Osteocyte (in vitro differentiated cells): ENCODE measurements around the gene SIK3. TPM values are rescaled to one million over a fixed set of nuclear protein-coding genes. Genes with fewer than 3 reads are reported as not detected.

ENCODE experiments used
- DNase-seq: peaks from one replicate; pipeline ENCODE4 v3.0.0; 2021; ENCODE audit warnings: mixed read lengths; ENCODE audit not compliant: unreplicated experiment; ENCODE audit errors: extremely low spot score
- H3K27ac Mint-ChIP-seq: one replicate; pipeline ENCODE4 v1.8.0; 2021; ENCODE audit warnings: mild to moderate bottlenecking, mixed read lengths; ENCODE audit not compliant: unreplicated experiment
- H3K27me3 Mint-ChIP-seq: one replicate; pipeline ENCODE4 v1.8.0; 2021; ENCODE audit warnings: mixed read lengths; ENCODE audit not compliant: unreplicated experiment
- H3K36me3 Mint-ChIP-seq: one replicate; pipeline ENCODE4 v1.8.0; 2021; ENCODE audit warnings: mixed read lengths; ENCODE audit not compliant: unreplicated experiment
- H3K4me1 Mint-ChIP-seq: one replicate; pipeline ENCODE4 v1.8.0; 2021; ENCODE audit warnings: mixed read lengths; ENCODE audit not compliant: unreplicated experiment
- H3K4me3 Mint-ChIP-seq: one replicate; pipeline ENCODE4 v1.8.0; 2021; ENCODE audit warnings: mild to moderate bottlenecking, moderate library complexity, mixed read lengths; ENCODE audit not compliant: unreplicated experiment
- H3K9me3 Mint-ChIP-seq: one replicate; pipeline ENCODE4 v1.8.0; 2021; ENCODE audit warnings: mixed read lengths; ENCODE audit not compliant: unreplicated experiment
- total RNA-seq: library from RNA; stranded (reverse); gene quantifications from 2 replicates; pipeline ENCODE4 v1.2.1, GENCODE V29; 2021
- TF ChIP-seq, protein P1 (sequence below): fragments of 200-600 bp; sonication (generic); IDR thresholded peaks from 2 replicates; pipeline ENCODE4 v1.5.0; 2021; ENCODE audit warnings: antibody characterized with exemption, mild to moderate bottlenecking, moderate library complexity

Gene SIK3
- total RNA-seq, 1 donor from 2014 or later = 29.5 TPM

DNA sequence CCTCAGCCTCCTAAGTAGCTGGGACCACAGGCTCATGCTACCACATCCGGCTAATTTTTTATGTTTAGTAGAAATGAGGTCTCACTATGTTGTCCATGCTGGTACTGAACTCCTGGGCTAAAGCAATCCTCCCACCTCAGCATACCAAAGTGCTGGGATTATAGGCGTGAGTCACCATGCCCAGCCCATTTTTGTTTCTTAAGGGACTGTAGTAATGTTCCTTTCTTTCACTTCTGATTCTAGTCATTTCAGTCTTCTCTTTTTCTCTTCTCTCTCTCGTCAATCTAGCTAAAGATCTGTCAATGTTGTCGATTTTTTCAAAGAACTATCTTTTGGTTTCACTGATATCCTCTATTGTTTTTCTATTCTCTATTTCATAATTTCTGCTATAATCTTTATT lies 149.8 kb downstream of the SIK3 start:
- TF ChIP-seq, protein P1, sequence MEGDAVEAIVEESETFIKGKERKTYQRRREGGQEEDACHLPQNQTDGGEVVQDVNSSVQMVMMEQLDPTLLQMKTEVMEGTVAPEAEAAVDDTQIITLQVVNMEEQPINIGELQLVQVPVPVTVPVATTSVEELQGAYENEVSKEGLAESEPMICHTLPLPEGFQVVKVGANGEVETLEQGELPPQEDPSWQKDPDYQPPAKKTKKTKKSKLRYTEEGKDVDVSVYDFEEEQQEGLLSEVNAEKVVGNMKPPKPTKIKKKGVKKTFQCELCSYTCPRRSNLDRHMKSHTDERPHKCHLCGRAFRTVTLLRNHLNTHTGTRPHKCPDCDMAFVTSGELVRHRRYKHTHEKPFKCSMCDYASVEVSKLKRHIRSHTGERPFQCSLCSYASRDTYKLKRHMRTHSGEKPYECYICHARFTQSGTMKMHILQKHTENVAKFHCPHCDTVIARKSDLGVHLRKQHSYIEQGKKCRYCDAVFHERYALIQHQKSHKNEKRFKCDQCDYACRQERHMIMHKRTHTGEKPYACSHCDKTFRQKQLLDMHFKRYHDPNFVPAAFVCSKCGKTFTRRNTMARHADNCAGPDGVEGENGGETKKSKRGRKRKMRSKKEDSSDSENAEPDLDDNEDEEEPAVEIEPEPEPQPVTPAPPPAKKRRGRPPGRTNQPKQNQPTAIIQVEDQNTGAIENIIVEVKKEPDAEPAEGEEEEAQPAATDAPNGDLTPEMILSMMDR = no peak
- DNase-seq = no peak
- Mint-ChIP-seq H3K27ac (no peak overlapping the region), H3K9me3 (no peaks in the 10 kb centered on the region), H3K27me3 (no peaks in the 10 kb centered on the region), H3K4me1 (peaks cover 3% of the 10 kb centered on the region), H3K36me3 (peaks cover 19% of the 10 kb centered on the region), H3K4me3 (no peak overlapping the region)

DNA sequence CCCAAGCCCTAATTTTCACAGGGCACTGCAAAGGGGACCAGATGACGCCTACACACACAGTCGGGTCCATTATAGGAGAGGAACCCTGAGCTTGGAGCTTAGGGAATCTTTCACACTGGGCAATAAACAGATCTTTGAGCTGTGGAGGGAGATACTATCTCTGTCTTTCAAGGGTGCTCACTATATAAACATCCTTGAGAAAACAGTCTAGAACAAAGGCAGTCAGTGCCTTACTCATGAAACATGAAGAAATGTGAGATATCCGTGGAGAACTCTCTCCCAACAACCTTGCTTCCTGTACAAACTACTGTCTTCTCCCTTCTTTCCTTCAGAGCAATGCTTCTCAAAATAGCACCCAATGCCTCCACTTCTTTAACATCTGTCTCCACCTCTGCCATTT lies 151.8 kb downstream of the SIK3 start:
- TF ChIP-seq, protein P1 = no peak
- Mint-ChIP-seq H3K36me3 (peaks cover 19% of the 10 kb centered on the region), H3K27me3 (no peaks in the 10 kb centered on the region), H3K27ac (no peak overlapping the region), H3K9me3 (no peaks in the 10 kb centered on the region), H3K4me1 (no peaks in the 10 kb centered on the region), H3K4me3 (no peak overlapping the region)
- DNase-seq = no peak

DNA sequence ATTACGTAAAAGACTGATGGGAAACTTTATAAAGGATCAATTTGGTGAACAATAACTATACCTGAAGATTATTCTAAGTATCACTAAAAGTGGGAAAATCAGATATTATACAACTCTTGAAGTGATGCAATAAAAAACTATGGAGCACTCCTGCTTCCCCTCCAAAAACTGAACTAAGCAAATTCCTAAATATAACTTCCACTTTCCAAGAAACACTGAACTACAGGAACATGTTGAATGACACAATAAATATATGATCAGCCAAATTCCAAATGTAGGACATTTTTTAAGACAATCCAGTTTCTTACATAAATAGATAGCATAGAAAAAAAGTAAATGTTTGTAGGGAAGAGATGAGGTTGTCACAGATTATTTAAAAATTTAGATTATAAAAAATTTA lies 158.7 kb downstream of the SIK3 start:
- no peaks in the 10 kb centered on the region for H3K9me3 Mint-ChIP-seq
- no peaks in the 10 kb centered on the region for H3K4me1 Mint-ChIP-seq
- H3K36me3 Mint-ChIP-seq = peaks cover 8% of the 10 kb centered on the region
- no peaks in the 10 kb centered on the region for H3K27me3 Mint-ChIP-seq
- no peak overlapping the region for H3K27ac Mint-ChIP-seq
- no peak overlapping the region for H3K4me3 Mint-ChIP-seq
- TF ChIP-seq, protein P1 = no peak
- DNase-seq = no peak

DNA sequence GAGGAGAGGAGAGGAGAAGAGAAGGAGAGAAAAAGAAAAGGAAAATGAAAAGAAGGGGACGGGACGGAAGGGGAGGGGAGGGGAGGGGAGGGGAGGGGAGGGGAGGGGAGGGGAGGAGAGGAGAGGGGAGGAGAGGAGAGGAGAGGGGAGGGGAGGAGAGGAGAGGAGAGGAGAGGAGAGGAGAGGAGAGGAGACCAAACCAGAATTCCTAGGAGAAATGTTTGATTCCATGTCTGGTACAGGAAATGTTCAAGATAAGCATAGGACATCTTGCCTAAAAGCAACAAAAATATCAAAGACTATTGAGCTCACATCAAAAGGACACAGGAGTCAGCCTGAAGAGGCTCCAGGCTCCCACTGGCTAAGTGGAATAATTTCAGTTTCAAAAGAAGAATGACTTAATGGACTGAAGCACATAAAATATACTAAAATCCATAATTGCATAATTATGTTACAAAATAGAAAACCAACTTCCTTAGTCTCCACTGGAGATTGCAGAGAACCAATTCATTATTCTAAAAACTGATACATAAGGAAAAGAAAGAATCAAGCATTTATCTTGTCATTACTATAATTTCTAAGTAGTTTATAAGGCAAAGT lies 159.7 kb downstream of the SIK3 start:
- no peaks in the 10 kb centered on the region for H3K27me3 Mint-ChIP-seq
- no peak overlapping the region for H3K27ac Mint-ChIP-seq
- no peak overlapping the region for H3K4me3 Mint-ChIP-seq
- DNase-seq = no peak
- H3K36me3 Mint-ChIP-seq = peaks cover 8% of the 10 kb centered on the region
- no peaks in the 10 kb centered on the region for H3K9me3 Mint-ChIP-seq
- no peaks in the 10 kb centered on the region for H3K4me1 Mint-ChIP-seq
- TF ChIP-seq, protein P1 = no peak

DNA sequence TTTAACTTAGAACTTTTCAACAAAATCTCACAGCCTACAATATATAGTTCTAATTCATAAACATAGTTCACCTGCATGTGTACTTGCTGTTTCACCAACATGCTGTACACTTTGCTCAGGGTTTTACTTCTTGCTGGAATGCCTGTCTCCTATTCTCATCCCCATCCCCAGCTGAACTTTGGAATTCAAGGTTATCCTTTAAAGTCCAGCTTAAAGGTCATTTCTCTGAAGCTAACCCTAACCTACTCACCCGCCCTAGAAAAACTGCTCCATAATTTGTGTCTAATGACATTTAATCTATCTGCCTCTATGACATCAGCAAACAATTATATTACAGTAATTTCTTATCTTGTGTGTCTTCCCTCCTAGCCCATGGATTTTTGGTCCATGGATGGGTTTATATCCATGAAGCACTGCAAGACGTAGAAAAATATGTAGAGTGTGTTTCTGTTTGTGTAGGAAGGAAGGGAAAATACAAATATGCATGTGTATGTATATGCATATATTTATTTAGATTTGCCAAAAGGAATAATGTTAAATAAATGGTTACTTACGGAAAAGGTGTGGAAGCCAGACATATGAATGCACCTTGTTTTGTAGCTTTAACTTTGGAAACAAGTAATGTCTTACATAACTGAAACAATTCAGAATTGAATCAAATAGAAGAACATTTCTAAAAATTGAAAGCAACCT lies 161.3 kb downstream of the SIK3 start:
- TF ChIP-seq, protein P1 = no peak
- H3K4me3 Mint-ChIP-seq = no peak overlapping the region
- H3K27me3 Mint-ChIP-seq = no peaks in the 10 kb centered on the region
- H3K36me3 Mint-ChIP-seq = peaks cover 8% of the 10 kb centered on the region
- H3K4me1 Mint-ChIP-seq = peaks cover 1% of the 10 kb centered on the region
- no peak overlapping the region for H3K27ac Mint-ChIP-seq
- DNase-seq = no peak
- H3K9me3 Mint-ChIP-seq = no peaks in the 10 kb centered on the region
